ENCODE results near the gene RHOV.

- TF ChIP-seq POLR2A (IDR thresholded peaks at IDR 0.05; ENCODE audit: low read length) (no peak), CTCF (IDR thresholded peaks at IDR 0.05) (no peak), POLR2AphosphoS2 (conservative IDR thresholded peaks at IDR 0.05; ENCODE audit: low read length) (no peak), RFX5 (IDR thresholded peaks at IDR 0.05) (no peak), MAFK (IDR thresholded peaks at IDR 0.05; ENCODE audit: partially characterized antibody) (peak; percentile 39), ZNF302 (CRISPR knock-in tag; IDR thresholded peaks at IDR 0.05) (no peak), BHLHE40 (IDR thresholded peaks at IDR 0.05; ENCODE audit: low read depth, low read length) (no peak), USF2 (IDR thresholded peaks at IDR 0.05) (no peak), KDM1A (IDR thresholded peaks at IDR 0.05; ENCODE audit: low read depth) (no peak), RNF2 (IDR thresholded peaks at IDR 0.05; ENCODE audit: borderline replicate concordance, low read depth) (no peak)
- TF ChIP-seq, protein P1, sequence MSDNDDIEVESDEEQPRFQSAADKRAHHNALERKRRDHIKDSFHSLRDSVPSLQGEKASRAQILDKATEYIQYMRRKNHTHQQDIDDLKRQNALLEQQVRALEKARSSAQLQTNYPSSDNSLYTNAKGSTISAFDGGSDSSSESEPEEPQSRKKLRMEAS (IDR thresholded peaks at IDR 0.05) = no peak
Measured at GRCh38 chr15:40829115-40829514, 44.9 kb downstream of the RHOV start.

All from A549 (cell line).